Right lobe of liver (tissue), 6 donors: Measurements from ENCODE around the gene QSOX1. TPM values are rescaled to one million over a fixed set of nuclear protein-coding genes. Genes with fewer than 3 reads are reported as not detected.

Experiments
- ATAC-seq, 4 donors: fragments of 200-7000 bp; cut with Tn5 transposase; one replicate each; pipeline ENCODE4 v1.9.1; 2020; ENCODE audit warnings: mild to moderate bottlenecking in 4 of 4, moderate library complexity in 4 of 4
- DNase-seq, 3 donors: peaks; one replicate each; pipeline ENCODE4 v3.0.0-alpha.2; 2020
- H3K27ac ChIP-seq, 3 donors: fragments of 200-600 bp; one replicate each; pipeline ENCODE4 v1.8.0; 2022
- H3K27me3 ChIP-seq, 2 donors: fragments of 200-600 bp; one replicate each; pipeline ENCODE4 v1.8.0; 2022
- H3K36me3 ChIP-seq, 4 donors: fragments of 200-600 bp; sonication (generic) in 1 of 4; one replicate each; pipeline versions ENCODE4 v1.5.1 to v1.8.0; 2017 to 2022; ENCODE audit warnings: control low read depth in 1 of 4
- H3K4me1 ChIP-seq, 4 donors: fragments of 200-600 bp; sonication (generic) in 1 of 4; one replicate each; pipeline versions ENCODE4 v1.5.1 to v1.8.0; 2017 to 2022; ENCODE audit warnings: control low read depth in 1 of 4
- H3K4me3 ChIP-seq, 3 donors: fragments of 200-600 bp; one replicate each; pipeline ENCODE4 v1.8.0; 2022
- H3K9me3 ChIP-seq, 4 donors: fragments of 200-600 bp; sonication (generic) in 1 of 4; one replicate each; pipeline versions ENCODE4 v1.5.1 to v1.8.0; 2017 to 2022; ENCODE audit warnings: control low read depth in 1 of 4
- CTCF ChIP-seq, 4 donors: fragments of 200-600 bp in 3 of 4; fragments of 450-650 bp in 1 of 4; IDR thresholded peaks; one replicate each; pipeline versions ENCODE4 v1.5.1 to v1.8.0; 2016 to 2022; ENCODE audit warnings: antibody characterized with exemption in 4 of 4, mild to moderate bottlenecking in 2 of 4
- POLR2A ChIP-seq: fragments of 450-650 bp; IDR thresholded peaks from one replicate; pipeline ENCODE4 v1.6.1; 2017; ENCODE audit warnings: antibody characterized with exemption, mild to moderate bottlenecking
- WGBS: methylation state at CpG from one replicate; pipeline ENCODE4 v1.1.6; 2018; ENCODE audit warnings: low coverage, low lambda C conversion rate; ENCODE audit not compliant: insufficient coverage; ENCODE audit errors: missing lambda C conversion rate; 5-methylcytosine and 5-hydroxymethylcytosine counted together
- intact Hi-C, 2 donors: fragments of 100-400 bp; cut with DNase I; formaldehyde crosslinking; loops; one replicate each; pipeline versions ENCODE4 v1.11.2 to v1.14.1; 2022
- total RNA-seq, 6 experiments: library from RNA; depleted of rRNA in 2 of 6; stranded (reverse); fragments of >200 nt in 2 of 6; fragmentation: NEBNext Ultra II Directional in 3 of 6; extraction: Animal tissue kit (Norgen Biotek cat#: 25700) in 3 of 6; gene quantifications; one replicate each; pipeline versions ENCODE4 v1.1.0 to v1.2.4, GENCODE V29; 2016 to 2023
- donor health status: DM: no; HTN: yes; CAD: no.
- donor health status: DM: no; HTN: no; CAD: no.
- donor health status: DM: no; HTN: no; CAD: no.
- donor health status: DM: no; HTN: yes; CAD: no.
- donor health status: DM: no; HTN: yes; CAD: no.

Gene QSOX1
- total RNA-seq, 6 experiments from 2014 or later, result 25.0 to 68.4 (median 38.6) TPM

GRCh38 chr1:180235502-180236239 lies 81.0 kb downstream of the QSOX1 start:
- ATAC-seq (no peak), DNase-seq (no peak)
- Histone ChIP-seq H3K9me3 (no peaks in the 10 kb centered on the region), H3K27ac (no peak overlapping the region), H3K4me1 (peaks cover 0 to 28% (median 11%) of the 10 kb centered on the region in 4 donors), H3K36me3 (no peaks in the 10 kb centered on the region), H3K4me3 (no peak overlapping the region), H3K27me3 (peaks cover 0 to 81% of the 10 kb centered on the region in 2 donors)
- intact Hi-C loops, result no loop called here
- WGBS, result 6% methylated on average over 37 of the region's 49 CpGs
- TF ChIP-seq POLR2A (no peak), CTCF (IDR thresholded peaks at IDR 0.05) (no peak)

- H3K9me3 ChIP-seq, result no peaks in the 10 kb centered on the region
- no peak overlapping the region for H3K4me3 ChIP-seq
- 4% methylated on average over 16 of the region's 16 CpGs for WGBS
- no peak for TF ChIP-seq CTCF (IDR thresholded peaks at IDR 0.05)
- no peaks in the 10 kb centered on the region for H3K36me3 ChIP-seq
- intact Hi-C loops, result no loop called here
- no peak overlapping the region for H3K27ac ChIP-seq
- ATAC-seq (no peak), DNase-seq (no peak)
- peaks cover 0 to 17% (median 7%) of the 10 kb centered on the region in 4 donors for H3K4me1 ChIP-seq
- peaks cover 0 to 77% of the 10 kb centered on the region in 2 donors for H3K27me3 ChIP-seq
Measured at GRCh38 chr1:180236698-180237509, 82.2 kb downstream of the QSOX1 start.

GRCh38 chr1:180237869-180238476 lies 83.3 kb downstream of the QSOX1 start:
- H3K27ac ChIP-seq, result no peak overlapping the region

GRCh38 chr1:180238675-180239074 lies 84.0 kb downstream of the QSOX1 start:
- H3K4me3 ChIP-seq, result no peak overlapping the region
- no peak for TF ChIP-seq CTCF (IDR thresholded peaks at IDR 0.05)
- TF ChIP-seq POLR2A, result no peak
- intact Hi-C loops, result no loop called here
- peaks cover 0 to 17% (median 7%) of the 10 kb centered on the region in 4 donors for H3K4me1 ChIP-seq
- H3K36me3 ChIP-seq, result no peaks in the 10 kb centered on the region
- H3K9me3 ChIP-seq, result no peaks in the 10 kb centered on the region
- peaks cover 0 to 63% of the 10 kb centered on the region in 2 donors for H3K27me3 ChIP-seq
- H3K27ac ChIP-seq, result no peak overlapping the region
- WGBS, result 18% methylated on average over 7 of the region's 7 CpGs
- DNase-seq (no peak), ATAC-seq (no peak)

More at GRCh38 chr1:180237869-180238476, 83.3 kb downstream of the QSOX1 start:
- no peak for TF ChIP-seq CTCF (IDR thresholded peaks at IDR 0.05)
- Histone ChIP-seq H3K36me3 (no peaks in the 10 kb centered on the region), H3K4me1 (peaks cover 0 to 17% (median 7%) of the 10 kb centered on the region in 4 donors), H3K4me3 (no peak overlapping the region), H3K27me3 (peaks cover 0 to 70% of the 10 kb centered on the region in 2 donors), H3K9me3 (no peaks in the 10 kb centered on the region)
- DNase-seq, result no peak
- no peak for ATAC-seq
- intact Hi-C loops, result no loop called here
- WGBS, result 12% methylated on average over 7 of the region's 7 CpGs
